ENCODE data around the gene CDK11B.

The CDK11B gene

GRCh38 chr1:1622788-1623094 lies 36.1 kb downstream of the CDK11B start:
- DNase-seq (ENCODE audit: insufficient read length, low spot score), result no peak
- TF ChIP-seq POLR2A (IDR thresholded peaks at IDR 0.05; ENCODE audit: low read depth, low read length) (no peak), POU2F2 (IDR thresholded peaks at IDR 0.05; ENCODE audit: low read depth, low read length) (no peak), PAX5 (IDR thresholded peaks at IDR 0.05; ENCODE audit: insufficient read depth, low read length, severe bottlenecking) (no peak), SPI1 (IDR thresholded peaks at IDR 0.05; ENCODE audit: low read depth, low read length) (no peak), TAF1 (IDR thresholded peaks at IDR 0.05; ENCODE audit: low read depth, low read length) (no peak), POLR2AphosphoS5 (IDR thresholded peaks at IDR 0.05; ENCODE audit: low read depth, low read length) (no peak)
- FAIRE-seq, result no peak

- FAIRE-seq (no peak), DNase-seq (ENCODE audit: insufficient read length, low spot score) (no peak)
- TF ChIP-seq SPI1 (IDR thresholded peaks at IDR 0.05; ENCODE audit: low read depth, low read length) (no peak), POU2F2 (IDR thresholded peaks at IDR 0.05; ENCODE audit: low read depth, low read length) (no peak)
These were observed 36.6 kb downstream of the CDK11B start for GRCh38 chr1:1622010-1622787.

DNA sequence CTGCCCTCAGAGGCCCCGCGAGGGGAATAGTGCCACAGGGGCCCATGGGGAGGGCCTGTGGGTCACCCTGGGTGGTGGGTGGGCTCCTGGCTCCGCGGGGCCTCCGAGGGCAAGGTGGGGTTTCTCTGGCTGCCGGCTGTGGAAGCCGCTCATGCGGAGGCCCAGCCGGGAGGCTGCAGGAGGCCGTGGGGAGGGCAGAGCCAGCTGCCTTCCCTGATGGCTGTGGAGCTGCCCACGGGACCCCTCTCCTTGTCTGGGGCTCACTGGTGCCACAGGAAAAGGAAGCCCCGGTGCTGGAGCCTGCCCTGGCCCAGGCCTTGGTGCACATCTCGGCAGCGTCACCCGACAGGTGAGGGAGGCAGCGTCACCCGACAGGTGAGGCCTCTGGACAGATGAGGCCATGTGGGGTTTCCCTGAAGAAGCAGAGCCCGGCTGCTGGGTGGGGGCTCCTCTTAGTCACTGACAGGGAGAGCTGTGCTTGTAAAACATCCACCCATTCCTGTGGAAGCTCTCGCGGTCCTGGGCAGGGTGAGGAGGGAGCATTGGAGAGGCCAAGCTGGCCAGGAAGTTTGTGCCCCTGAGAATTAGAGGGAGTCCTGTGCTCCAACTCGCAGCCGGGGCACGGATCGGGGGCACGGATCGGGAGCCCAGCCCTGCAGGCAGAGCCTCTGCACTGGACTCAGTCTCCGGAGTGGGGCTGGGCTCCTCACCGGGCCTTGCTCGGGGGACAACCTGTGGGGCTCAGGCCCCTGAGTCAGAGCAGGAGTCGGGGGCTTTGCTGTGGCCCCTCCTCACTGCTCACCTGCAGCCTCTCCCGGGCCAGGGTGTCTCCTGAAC lies 37.4 kb downstream of the CDK11B start:
- no peak for TF ChIP-seq POLR2A (IDR thresholded peaks at IDR 0.05; ENCODE audit: low read depth, low read length)
- no peak for TF ChIP-seq POLR2AphosphoS5 (IDR thresholded peaks at IDR 0.05; ENCODE audit: low read depth, low read length)
- no peak for TF ChIP-seq POU2F2 (IDR thresholded peaks at IDR 0.05; ENCODE audit: low read depth, low read length)
- TF ChIP-seq SPI1 (IDR thresholded peaks at IDR 0.05; ENCODE audit: low read depth, low read length), result no peak
- no peak for TF ChIP-seq PAX5 (IDR thresholded peaks at IDR 0.05; ENCODE audit: insufficient read depth, low read length, severe bottlenecking)
- no peak for TF ChIP-seq TAF1 (IDR thresholded peaks at IDR 0.05; ENCODE audit: low read depth, low read length)
- no peak for DNase-seq (ENCODE audit: insufficient read length, low spot score)
- no peak for FAIRE-seq

GRCh38 chr1:1620433-1621139 lies 38.2 kb downstream of the CDK11B start:
- TF ChIP-seq POU2F2 (IDR thresholded peaks at IDR 0.05; ENCODE audit: low read depth, low read length) (no peak), SPI1 (IDR thresholded peaks at IDR 0.05; ENCODE audit: low read depth, low read length) (no peak), TAF1 (IDR thresholded peaks at IDR 0.05; ENCODE audit: low read depth, low read length) (no peak), POLR2AphosphoS5 (IDR thresholded peaks at IDR 0.05; ENCODE audit: low read depth, low read length) (no peak), POLR2A (IDR thresholded peaks at IDR 0.05; ENCODE audit: low read depth, low read length) (no peak), PAX5 (IDR thresholded peaks at IDR 0.05; ENCODE audit: insufficient read depth, low read length, severe bottlenecking) (no peak)
- no peak for FAIRE-seq

DNA sequence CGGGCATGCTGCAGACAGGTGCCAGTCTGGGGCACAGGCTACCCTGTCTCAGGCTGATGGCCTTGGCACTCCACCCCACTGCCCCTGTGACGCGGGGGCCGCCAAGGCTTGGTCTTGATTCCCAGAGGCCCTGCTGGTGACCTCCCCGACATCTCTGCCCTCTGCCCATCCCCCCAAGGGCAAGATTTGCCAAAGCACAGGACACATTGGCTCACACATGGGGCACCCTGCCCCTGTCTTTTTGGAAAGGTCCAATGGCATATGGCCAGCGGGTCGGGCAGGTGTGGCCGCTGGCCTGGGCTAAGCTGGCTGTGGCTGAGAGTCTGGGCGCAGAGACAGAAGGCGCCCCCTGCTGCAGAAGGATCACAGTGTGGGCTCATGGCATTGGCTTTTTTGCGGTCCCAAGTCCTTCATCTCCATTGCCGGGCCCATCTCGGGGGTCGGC lies 38.9 kb downstream of the CDK11B start:
- no peak for DNase-seq (ENCODE audit: insufficient read length, low spot score)
- FAIRE-seq, result no peak
- no peak for TF ChIP-seq POLR2AphosphoS5 (IDR thresholded peaks at IDR 0.05; ENCODE audit: low read depth, low read length)
- TF ChIP-seq PAX5 (IDR thresholded peaks at IDR 0.05; ENCODE audit: insufficient read depth, low read length, severe bottlenecking), result no peak
- no peak for TF ChIP-seq TAF1 (IDR thresholded peaks at IDR 0.05; ENCODE audit: low read depth, low read length)
- TF ChIP-seq POLR2A (IDR thresholded peaks at IDR 0.05; ENCODE audit: low read depth, low read length), result no peak
- TF ChIP-seq POU2F2 (IDR thresholded peaks at IDR 0.05; ENCODE audit: low read depth, low read length), result no peak
- TF ChIP-seq SPI1 (IDR thresholded peaks at IDR 0.05; ENCODE audit: low read depth, low read length), result no peak

More at GRCh38 chr1:1620433-1621139, 38.2 kb downstream of the CDK11B start:
- DNase-seq (ENCODE audit: insufficient read length, low spot score), result no peak

- TF ChIP-seq PAX5 (IDR thresholded peaks at IDR 0.05; ENCODE audit: insufficient read depth, low read length, severe bottlenecking) (no peak), POLR2AphosphoS5 (IDR thresholded peaks at IDR 0.05; ENCODE audit: low read depth, low read length) (no peak), POLR2A (IDR thresholded peaks at IDR 0.05; ENCODE audit: low read depth, low read length) (no peak), TAF1 (IDR thresholded peaks at IDR 0.05; ENCODE audit: low read depth, low read length) (no peak), POU2F2 (IDR thresholded peaks at IDR 0.05; ENCODE audit: low read depth, low read length) (no peak), SPI1 (IDR thresholded peaks at IDR 0.05; ENCODE audit: low read depth, low read length) (no peak)
- FAIRE-seq (no peak), DNase-seq (ENCODE audit: insufficient read length, low spot score) (no peak)
These were observed 40.3 kb downstream of the CDK11B start for GRCh38 chr1:1618396-1619068.

DNA sequence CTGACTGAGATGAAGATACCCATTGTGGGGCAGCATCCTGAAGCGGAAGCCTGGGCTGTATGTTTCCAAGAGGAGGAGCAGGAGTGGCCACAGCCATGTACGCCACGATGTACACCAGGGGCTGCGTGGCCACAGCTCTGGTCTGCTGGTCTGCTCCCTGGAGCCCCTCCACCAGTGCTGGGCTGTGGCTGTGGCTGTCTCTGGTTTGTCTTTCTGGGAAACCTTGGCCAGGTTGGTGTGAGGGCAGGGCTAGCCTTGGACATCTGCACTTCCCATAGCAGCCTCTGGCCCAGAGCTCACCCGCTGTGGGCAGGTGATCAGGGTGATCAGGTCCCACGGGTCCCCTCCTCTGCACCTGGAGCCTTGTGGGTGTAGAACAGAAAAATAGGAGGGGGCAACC lies 40.9 kb downstream of the CDK11B start:
- FAIRE-seq (no peak), DNase-seq (ENCODE audit: insufficient read length, low spot score) (no peak)
- TF ChIP-seq TAF1 (IDR thresholded peaks at IDR 0.05; ENCODE audit: low read depth, low read length) (no peak), POU2F2 (IDR thresholded peaks at IDR 0.05; ENCODE audit: low read depth, low read length) (no peak), PAX5 (IDR thresholded peaks at IDR 0.05; ENCODE audit: insufficient read depth, low read length, severe bottlenecking) (no peak), POLR2AphosphoS5 (IDR thresholded peaks at IDR 0.05; ENCODE audit: low read depth, low read length) (no peak), POLR2A (IDR thresholded peaks at IDR 0.05; ENCODE audit: low read depth, low read length) (no peak), SPI1 (IDR thresholded peaks at IDR 0.05; ENCODE audit: low read depth, low read length) (no peak)

- no peak for TF ChIP-seq PAX5 (IDR thresholded peaks at IDR 0.05; ENCODE audit: insufficient read depth, low read length, severe bottlenecking)
- TF ChIP-seq TAF1 (IDR thresholded peaks at IDR 0.05; ENCODE audit: low read depth, low read length), result no peak
- no peak for TF ChIP-seq POLR2A (IDR thresholded peaks at IDR 0.05; ENCODE audit: low read depth, low read length)
- TF ChIP-seq POU2F2 (IDR thresholded peaks at IDR 0.05; ENCODE audit: low read depth, low read length), result no peak
- TF ChIP-seq POLR2AphosphoS5 (IDR thresholded peaks at IDR 0.05; ENCODE audit: low read depth, low read length), result no peak
- no peak for TF ChIP-seq SPI1 (IDR thresholded peaks at IDR 0.05; ENCODE audit: low read depth, low read length)
- DNase-seq (ENCODE audit: insufficient read length, low spot score) (no peak), FAIRE-seq (no peak)
These were observed 41.3 kb downstream of the CDK11B start for GRCh38 chr1:1617516-1617915.

All from GM12891 (cell line).